Bone marrow (tissue), 2 donors: ENCODE results near the gene CTPS2.

Experiments used
- DNase-seq, 2 donors: peaks; one replicate each; lab custom pipeline; 2025; lab: John Stamatoyannopoulos, UW

Gene CTPS2

GRCh38 chrX:16558489-16558888, 154.0 kb downstream of the CTPS2 start:
- no peak for DNase-seq

- no peak for DNase-seq
Observed at GRCh38 chrX:16552546-16552945, 159.9 kb downstream of the CTPS2 start.

DNA sequence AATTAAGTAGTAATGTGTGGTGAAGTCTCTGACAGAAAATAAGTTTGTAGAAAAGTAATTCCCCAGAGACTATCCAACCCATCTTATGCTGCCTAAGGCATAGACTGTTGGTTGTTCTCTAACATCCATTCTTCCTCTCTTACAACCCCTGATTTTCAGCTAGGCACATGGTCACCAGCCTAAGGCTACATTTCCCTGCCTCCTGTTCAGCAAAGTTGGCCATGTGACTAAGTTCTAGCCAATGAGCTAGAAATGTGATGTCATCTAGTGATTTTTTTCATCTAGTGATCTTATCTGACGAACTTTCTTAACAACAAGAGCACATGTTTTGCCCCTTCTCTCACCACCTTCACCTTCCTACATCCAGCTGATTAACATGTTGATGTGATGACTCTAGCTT, 164.8 kb downstream of the CTPS2 start:
- DNase-seq, result no peak

GRCh38 chrX:16544969-16545368, 167.5 kb downstream of the CTPS2 start:
- no peak for DNase-seq
